ENCODE measurements around the gene ZNF574.

ZNF574 gene

GRCh38 chr19:42105368-42105767, 29.4 kb downstream of the ZNF574 start:
- DNase-seq = no peak

- peak; percentile 83 for DNase-seq
Measured at GRCh38 chr19:42108527-42109389, 32.8 kb downstream of the ZNF574 start.

- DNase-seq = no peak
Measured at GRCh38 chr19:42109896-42110295, 33.9 kb downstream of the ZNF574 start.

GRCh38 chr19:42110658-42111057, 34.7 kb downstream of the ZNF574 start:
- DNase-seq = no peak

GRCh38 chr19:42111384-42111783, 35.4 kb downstream of the ZNF574 start:
- no peak for DNase-seq

GRCh38 chr19:42111811-42112210, 35.8 kb downstream of the ZNF574 start:
- no peak for DNase-seq

- no peak for DNase-seq
Measured at GRCh38 chr19:42113641-42114348, 37.8 kb downstream of the ZNF574 start.

- DNase-seq = no peak
Measured at GRCh38 chr19:42114412-42114811, 38.4 kb downstream of the ZNF574 start.

GRCh38 chr19:42115219-42115618, 39.3 kb downstream of the ZNF574 start:
- DNase-seq = no peak

- DNase-seq = no peak
Measured at GRCh38 chr19:42115705-42116104, 39.7 kb downstream of the ZNF574 start.

- DNase-seq = no peak
Measured at GRCh38 chr19:42116308-42117075, 40.5 kb downstream of the ZNF574 start.

- DNase-seq = no peak
Measured at GRCh38 chr19:42117076-42117475, 41.1 kb downstream of the ZNF574 start.

GRCh38 chr19:42120276-42120980, 44.5 kb downstream of the ZNF574 start:
- DNase-seq = no peak

GRCh38 chr19:42121036-42121621, 45.2 kb downstream of the ZNF574 start:
- no peak for DNase-seq

GRCh38 chr19:42121656-42122069, 45.7 kb downstream of the ZNF574 start:
- DNase-seq = no peak

GRCh38 chr19:42122691-42123607, 47.0 kb downstream of the ZNF574 start:
- no peak for DNase-seq

GRCh38 chr19:42123765-42124164, 47.8 kb downstream of the ZNF574 start:
- DNase-seq = no peak

GRCh38 chr19:42124386-42124901, 48.5 kb downstream of the ZNF574 start:
- DNase-seq = no peak

GRCh38 chr19:42125536-42125935, 49.6 kb downstream of the ZNF574 start:
- no peak for DNase-seq

GRCh38 chr19:42126574-42126973, 50.6 kb downstream of the ZNF574 start:
- no peak for DNase-seq
